Fibroblast of pulmonary artery (primary cell): Measurements from ENCODE around the gene DENND11.
A peak's percentile ranks its signal among the peaks of the same experiment; 100 is the strongest.

Source experiments
- DNase-seq: peaks from one replicate; pipeline ENCODE4 v3.0.0-alpha.2; 2010; ENCODE audit warnings: low read depth
- H3K4me3 ChIP-seq: replicated peaks from 2 replicates; pipeline ENCODE4 v1.5.1; 2011; ENCODE audit warnings: low read depth, mild to moderate bottlenecking, control low read depth, low read length, moderate library complexity
- TF ChIP-seq, protein P1 (sequence below): IDR thresholded peaks from 2 replicates; pipeline ENCODE4 v1.5.1; 2011; ENCODE audit warnings: mild to moderate bottlenecking, control low read depth, low read length, inconsistent platforms; ENCODE audit errors: missing control alignments

Gene DENND11, protein sequence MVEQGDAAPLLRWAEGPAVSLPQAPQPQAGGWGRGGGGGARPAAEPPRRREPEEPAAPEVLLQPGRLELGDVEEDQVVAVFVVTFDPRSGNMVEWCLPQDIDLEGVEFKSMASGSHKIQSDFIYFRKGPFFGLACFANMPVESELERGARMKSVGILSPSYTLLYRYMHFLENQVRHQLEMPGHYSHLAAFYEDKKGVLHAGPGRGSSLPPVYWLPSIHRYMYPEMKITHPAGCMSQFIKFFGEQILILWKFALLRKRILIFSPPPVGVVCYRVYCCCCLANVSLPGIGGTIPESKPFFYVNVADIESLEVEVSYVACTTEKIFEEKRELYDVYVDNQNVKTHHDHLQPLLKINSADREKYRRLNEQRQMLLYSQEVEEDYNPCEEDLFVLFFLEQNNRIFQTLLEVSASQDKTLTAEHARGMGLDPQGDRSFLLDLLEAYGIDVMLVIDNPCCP

GRCh38 chr7:141702047-141702567 lies at the start of gene DENND11:
Gene DENND11 (minus strand): TSS chr7:141702166. CDS start chr7:141702153, 13 bp downstream.
- H3K4me3 ChIP-seq: peak within 1 kb of the TSS; percentile 68
- peak; percentile 20 for DNase-seq
- TF ChIP-seq, protein P1, sequence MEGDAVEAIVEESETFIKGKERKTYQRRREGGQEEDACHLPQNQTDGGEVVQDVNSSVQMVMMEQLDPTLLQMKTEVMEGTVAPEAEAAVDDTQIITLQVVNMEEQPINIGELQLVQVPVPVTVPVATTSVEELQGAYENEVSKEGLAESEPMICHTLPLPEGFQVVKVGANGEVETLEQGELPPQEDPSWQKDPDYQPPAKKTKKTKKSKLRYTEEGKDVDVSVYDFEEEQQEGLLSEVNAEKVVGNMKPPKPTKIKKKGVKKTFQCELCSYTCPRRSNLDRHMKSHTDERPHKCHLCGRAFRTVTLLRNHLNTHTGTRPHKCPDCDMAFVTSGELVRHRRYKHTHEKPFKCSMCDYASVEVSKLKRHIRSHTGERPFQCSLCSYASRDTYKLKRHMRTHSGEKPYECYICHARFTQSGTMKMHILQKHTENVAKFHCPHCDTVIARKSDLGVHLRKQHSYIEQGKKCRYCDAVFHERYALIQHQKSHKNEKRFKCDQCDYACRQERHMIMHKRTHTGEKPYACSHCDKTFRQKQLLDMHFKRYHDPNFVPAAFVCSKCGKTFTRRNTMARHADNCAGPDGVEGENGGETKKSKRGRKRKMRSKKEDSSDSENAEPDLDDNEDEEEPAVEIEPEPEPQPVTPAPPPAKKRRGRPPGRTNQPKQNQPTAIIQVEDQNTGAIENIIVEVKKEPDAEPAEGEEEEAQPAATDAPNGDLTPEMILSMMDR: no peak

DNA sequence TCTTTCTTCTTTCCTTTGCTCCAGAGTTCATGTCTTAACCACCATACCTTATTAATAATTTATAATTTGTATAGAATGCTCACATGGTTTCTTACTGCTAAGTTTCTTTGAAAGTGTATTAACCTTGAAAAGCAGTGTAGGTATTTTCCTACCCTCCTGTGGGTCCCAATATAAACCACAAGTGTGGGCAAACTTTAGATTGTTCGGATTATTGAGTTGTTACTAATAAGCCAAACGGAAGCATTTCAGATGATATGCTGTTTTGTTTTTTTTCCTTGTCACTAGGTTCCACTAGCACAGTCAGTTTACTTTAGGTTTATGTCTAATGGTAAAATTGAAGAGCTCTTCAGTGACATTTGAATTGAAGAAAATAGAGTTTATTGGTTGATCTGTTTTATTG lies 46.4 kb upstream of the DENND11 start:
- H3K4me3 ChIP-seq: no peak overlapping the region
- peak; percentile 10 for DNase-seq
- TF ChIP-seq, protein P1: no peak

GRCh38 chr7:141744131-141744530 lies 42.2 kb upstream of the DENND11 start:
- no peak for DNase-seq
- no peak overlapping the region for H3K4me3 ChIP-seq
- TF ChIP-seq, protein P1: no peak

DNA sequence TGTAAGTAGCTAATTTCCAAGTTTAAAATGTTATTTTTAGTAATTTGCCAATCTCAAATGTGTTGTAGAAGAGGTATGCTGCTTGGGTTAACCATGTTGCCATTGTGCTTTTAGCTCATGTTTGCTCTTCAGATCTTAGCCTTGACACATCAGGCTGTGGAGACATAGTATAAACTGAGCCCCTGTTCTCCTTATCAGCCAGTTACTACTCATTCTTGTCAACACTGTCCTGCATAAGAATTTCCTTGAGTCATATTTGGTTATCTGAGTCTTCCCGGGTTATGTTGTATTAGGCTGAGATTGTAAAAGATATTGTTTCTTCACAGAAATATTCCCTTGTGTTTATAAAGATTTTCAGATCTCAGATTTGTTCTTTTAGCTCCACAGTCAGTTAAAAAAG lies 40.3 kb upstream of the DENND11 start:
- TF ChIP-seq, protein P1: no peak
- no peak for DNase-seq

DNA sequence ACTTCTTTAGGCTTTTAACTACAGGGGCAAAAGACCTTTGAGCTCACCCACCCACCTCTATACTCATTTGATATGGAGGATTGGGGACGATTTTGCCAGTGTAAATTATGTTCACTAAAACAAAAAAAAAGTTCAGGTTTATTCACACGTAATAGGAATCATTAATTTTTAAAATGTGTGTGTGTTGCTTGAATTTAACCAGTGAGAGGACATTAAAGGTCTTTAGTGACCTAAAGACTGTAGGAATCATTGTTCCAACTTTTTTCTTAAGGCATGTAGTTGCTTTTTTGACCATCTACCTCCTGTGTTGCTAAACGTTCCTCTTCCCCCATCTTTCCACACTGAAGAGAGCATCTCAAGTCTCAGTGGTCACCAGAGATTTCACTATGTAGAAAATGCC lies 37.3 kb upstream of the DENND11 start:
- no peak for DNase-seq
- TF ChIP-seq, protein P1: no peak
- peak overlapping the region; percentile 93 for H3K4me3 ChIP-seq

More for the DNA sequence above, 40.3 kb upstream of the DENND11 start:
- no peak overlapping the region for H3K4me3 ChIP-seq

- DNase-seq: no peak
- H3K4me3 ChIP-seq: peak overlapping the region; percentile 93
- TF ChIP-seq, protein P1: peak; percentile 25
Measured at GRCh38 chr7:141738592-141739013, 36.6 kb upstream of the DENND11 start.
